ACC112 (cell line): ENCODE measurements around the gene ABLIM1.

ENCODE experiments used
- H2AFZ ChIP-seq: fragments of 200-600 bp; sonication (generic); one replicate; pipeline ENCODE4 v1.6.0; 2017; ENCODE audit warnings: antibody characterized with exemption, low read length; ENCODE audit not compliant: unreplicated experiment
- H3K27ac ChIP-seq: fragments of 200-600 bp; sonication (generic); 2 replicates; pipeline ENCODE4 v1.5.1; 2014; ENCODE audit warnings: low read depth, mild to moderate bottlenecking, antibody characterized with exemption, low read length, moderate library complexity
- H3K27me3 ChIP-seq: fragments of 200-600 bp; sonication (generic); 2 replicates; pipeline ENCODE4 v1.6.1; 2014; ENCODE audit warnings: mild to moderate bottlenecking, antibody characterized with exemption, low read length, moderate library complexity, mixed read lengths; ENCODE audit not compliant: insufficient read depth
- H3K36me3 ChIP-seq: fragments of 200-600 bp; sonication (generic); 2 replicates; pipeline ENCODE4 v1.6.1; 2016; ENCODE audit warnings: mild to moderate bottlenecking, antibody characterized with exemption, low read length, moderate library complexity, mixed read lengths; ENCODE audit not compliant: insufficient read depth
- H3K4me1 ChIP-seq: fragments of 200-600 bp; sonication (generic); one replicate; pipeline ENCODE4 v1.6.1; 2016; ENCODE audit warnings: low read length, mixed read lengths; ENCODE audit not compliant: insufficient read depth, unreplicated experiment, control insufficient read depth
- H3K4me3 ChIP-seq: fragments of 200-600 bp; sonication (generic); 2 replicates; pipeline ENCODE4 v1.5.1; 2014; ENCODE audit warnings: mild to moderate bottlenecking, low read depth, low read length
- H3K79me2 ChIP-seq: fragments of 200-600 bp; sonication (generic); one replicate; pipeline ENCODE4 v1.6.0; 2016; ENCODE audit warnings: low read length; ENCODE audit not compliant: control insufficient read depth, unreplicated experiment, insufficient read depth

ABLIM1 gene

GRCh38 chr10:114517368-114518250, 140.5 kb downstream of the ABLIM1 start:
- H3K27ac ChIP-seq = no peak overlapping the region
- no peak overlapping the region for H2AFZ ChIP-seq
- no peak overlapping the region for H3K4me3 ChIP-seq
- H3K27me3 ChIP-seq = no peaks in the 10 kb centered on the region
- peaks cover 18% of the 10 kb centered on the region for H3K4me1 ChIP-seq
- no peaks in the 10 kb centered on the region for H3K79me2 ChIP-seq
- H3K36me3 ChIP-seq = no peaks in the 10 kb centered on the region

GRCh38 chr10:114516356-114516755, 141.7 kb downstream of the ABLIM1 start:
- Histone ChIP-seq H2AFZ (no peak overlapping the region), H3K4me1 (peaks cover 18% of the 10 kb centered on the region), H3K36me3 (no peaks in the 10 kb centered on the region), H3K27me3 (no peaks in the 10 kb centered on the region), H3K79me2 (no peaks in the 10 kb centered on the region), H3K27ac (no peak overlapping the region), H3K4me3 (no peak overlapping the region)

- Histone ChIP-seq H3K4me1 (peaks cover 18% of the 10 kb centered on the region), H3K4me3 (no peak overlapping the region), H2AFZ (no peak overlapping the region), H3K27me3 (no peaks in the 10 kb centered on the region), H3K27ac (no peak overlapping the region), H3K79me2 (no peaks in the 10 kb centered on the region), H3K36me3 (no peaks in the 10 kb centered on the region)
Observed at GRCh38 chr10:114515298-114515914, 142.7 kb downstream of the ABLIM1 start.

- H2AFZ ChIP-seq = no peak overlapping the region
- no peaks in the 10 kb centered on the region for H3K27me3 ChIP-seq
- no peaks in the 10 kb centered on the region for H3K36me3 ChIP-seq
- H3K27ac ChIP-seq = no peak overlapping the region
- H3K4me1 ChIP-seq = no peaks in the 10 kb centered on the region
- no peak overlapping the region for H3K4me3 ChIP-seq
- no peaks in the 10 kb centered on the region for H3K79me2 ChIP-seq
Observed at GRCh38 chr10:114513381-114513792, 144.7 kb downstream of the ABLIM1 start.

- no peaks in the 10 kb centered on the region for H3K79me2 ChIP-seq
Observed at GRCh38 chr10:114511881-114512280, 146.2 kb downstream of the ABLIM1 start.

GRCh38 chr10:114508376-114508775, 149.7 kb downstream of the ABLIM1 start:
- Histone ChIP-seq H3K27me3 (no peaks in the 10 kb centered on the region), H3K4me1 (peaks cover 18% of the 10 kb centered on the region), H3K27ac (no peak overlapping the region), H2AFZ (no peak overlapping the region), H3K36me3 (no peaks in the 10 kb centered on the region), H3K4me3 (no peak overlapping the region), H3K79me2 (no peaks in the 10 kb centered on the region)

More at GRCh38 chr10:114511881-114512280, 146.2 kb downstream of the ABLIM1 start:
- H3K4me1 ChIP-seq = no peaks in the 10 kb centered on the region
- H2AFZ ChIP-seq = no peak overlapping the region
- no peaks in the 10 kb centered on the region for H3K36me3 ChIP-seq
- H3K27me3 ChIP-seq = no peaks in the 10 kb centered on the region
- no peak overlapping the region for H3K4me3 ChIP-seq
- H3K27ac ChIP-seq = no peak overlapping the region

- Histone ChIP-seq H3K4me1 (peaks cover 18% of the 10 kb centered on the region), H3K79me2 (no peaks in the 10 kb centered on the region), H3K27ac (no peak overlapping the region), H3K27me3 (no peaks in the 10 kb centered on the region), H3K36me3 (no peaks in the 10 kb centered on the region), H3K4me3 (no peak overlapping the region), H2AFZ (no peak overlapping the region)
Observed at GRCh38 chr10:114507449-114507848, 150.6 kb downstream of the ABLIM1 start.

- Histone ChIP-seq H3K4me1 (peaks cover 18% of the 10 kb centered on the region), H3K79me2 (no peaks in the 10 kb centered on the region), H3K27ac (no peak overlapping the region), H3K4me3 (no peak overlapping the region), H3K36me3 (no peaks in the 10 kb centered on the region), H2AFZ (no peak overlapping the region), H3K27me3 (no peaks in the 10 kb centered on the region)
Observed at GRCh38 chr10:114506871-114507385, 151.1 kb downstream of the ABLIM1 start.

- H3K4me1 ChIP-seq = peaks cover 18% of the 10 kb centered on the region
- H3K27ac ChIP-seq = peak overlapping the region; percentile 82
- H2AFZ ChIP-seq = peak overlapping the region; percentile 46
- no peaks in the 10 kb centered on the region for H3K36me3 ChIP-seq
- peak overlapping the region; percentile 15; the same call in 1 of the 2 replicates for H3K4me3 ChIP-seq
- no peaks in the 10 kb centered on the region for H3K27me3 ChIP-seq
- H3K79me2 ChIP-seq = no peaks in the 10 kb centered on the region
Observed at GRCh38 chr10:114504769-114505579, 153.1 kb downstream of the ABLIM1 start.

GRCh38 chr10:114502074-114502473, 156.0 kb downstream of the ABLIM1 start:
- no peaks in the 10 kb centered on the region for H3K27me3 ChIP-seq
- H3K4me3 ChIP-seq = no peak overlapping the region
- H3K4me1 ChIP-seq = peaks cover 18% of the 10 kb centered on the region
- no peak overlapping the region for H2AFZ ChIP-seq
- no peaks in the 10 kb centered on the region for H3K36me3 ChIP-seq
- H3K27ac ChIP-seq = no peak overlapping the region
- no peaks in the 10 kb centered on the region for H3K79me2 ChIP-seq
